H54 (cell line): ENCODE data around the gene DDX42.

ENCODE experiments used
- DNase-seq: peaks from one replicate; pipeline ENCODE4 v3.0.0; 2011; ENCODE audit warnings: low spot score, mixed read lengths; ENCODE audit not compliant: insufficient read length
- FAIRE-seq: peaks from 3 replicates; lab custom pipeline; 2011; peaks lifted over from hg19 to GRCh38; lab: Jason Lieb, UNC
- POLR2A ChIP-seq: IDR thresholded peaks from 2 replicates; pipeline ENCODE4 v1.6.1; 2011; ENCODE audit warnings: low read depth, mild to moderate bottlenecking, low read length

Gene DDX42

DNA sequence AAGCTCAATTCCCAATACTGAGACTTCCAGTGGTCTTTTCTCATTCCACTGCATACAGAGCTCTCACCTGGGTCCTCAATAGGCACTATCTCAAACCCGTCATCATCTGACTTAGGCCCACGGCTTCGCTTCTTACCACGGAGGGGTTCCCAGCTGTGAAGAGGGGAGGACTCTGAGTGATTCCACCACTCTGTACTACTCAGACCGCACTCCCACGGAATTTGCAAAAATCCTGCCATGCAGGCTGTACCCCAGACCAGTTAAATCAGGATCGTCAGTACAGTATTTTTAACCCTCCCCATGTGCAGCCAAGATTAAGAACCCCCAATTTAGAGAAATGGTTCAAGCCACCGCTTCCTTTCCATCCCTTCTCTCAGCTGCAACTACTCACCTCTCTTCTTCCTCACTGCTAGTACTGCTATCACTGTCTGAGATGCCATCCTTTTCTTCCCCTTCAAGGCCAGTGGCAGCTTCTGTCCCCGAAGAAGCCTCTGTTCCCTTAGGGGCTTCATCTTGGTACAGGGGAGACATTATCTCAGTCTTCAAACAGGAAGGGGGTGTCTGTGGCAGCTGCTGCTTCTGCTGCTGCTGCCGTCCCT, 47.1 kb downstream of the DDX42 start:
- no peak for FAIRE-seq
- DNase-seq = no peak
- no peak for TF ChIP-seq POLR2A

DNA sequence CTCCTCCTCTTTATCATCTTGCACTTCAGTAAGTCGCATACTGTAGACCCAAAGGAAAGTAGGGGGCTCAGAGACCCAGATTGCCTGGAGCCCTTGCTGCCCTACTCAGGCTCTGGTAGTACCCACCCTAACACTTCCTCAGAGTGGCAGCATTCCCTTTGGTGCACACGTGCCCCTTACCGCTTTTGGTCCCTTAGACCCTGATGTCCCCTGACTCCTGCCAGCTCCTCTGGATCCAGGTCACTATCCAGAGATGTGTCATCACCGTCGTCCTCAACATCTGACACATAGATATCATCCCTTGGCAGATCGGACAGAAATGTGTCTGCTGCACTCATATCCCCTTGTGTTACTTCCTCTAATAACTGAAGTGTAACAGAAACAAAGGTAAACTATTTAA, 47.8 kb downstream of the DDX42 start:
- DNase-seq (no peak), FAIRE-seq (no peak)
- no peak for TF ChIP-seq POLR2A

DNA sequence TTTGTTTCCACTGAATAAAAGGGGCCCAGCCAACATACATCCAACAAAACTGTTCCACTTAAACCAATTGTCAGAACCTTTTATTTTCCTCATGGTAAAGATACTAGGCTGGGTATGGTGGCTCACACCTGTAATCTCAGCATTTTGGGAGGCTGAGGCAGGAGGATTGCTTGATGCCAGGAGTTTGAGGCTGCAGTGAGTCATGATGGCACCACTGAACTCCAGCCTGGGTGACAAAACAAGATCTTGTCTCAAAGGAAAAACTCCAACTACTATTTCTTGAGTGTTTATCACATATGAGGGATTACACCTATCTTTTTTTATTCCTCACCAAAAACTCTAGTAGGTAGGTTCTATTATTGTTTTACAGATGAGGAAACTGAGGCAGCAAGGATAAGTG, 48.6 kb downstream of the DDX42 start:
- TF ChIP-seq POLR2A = no peak
- DNase-seq (no peak), FAIRE-seq (no peak)

DNA sequence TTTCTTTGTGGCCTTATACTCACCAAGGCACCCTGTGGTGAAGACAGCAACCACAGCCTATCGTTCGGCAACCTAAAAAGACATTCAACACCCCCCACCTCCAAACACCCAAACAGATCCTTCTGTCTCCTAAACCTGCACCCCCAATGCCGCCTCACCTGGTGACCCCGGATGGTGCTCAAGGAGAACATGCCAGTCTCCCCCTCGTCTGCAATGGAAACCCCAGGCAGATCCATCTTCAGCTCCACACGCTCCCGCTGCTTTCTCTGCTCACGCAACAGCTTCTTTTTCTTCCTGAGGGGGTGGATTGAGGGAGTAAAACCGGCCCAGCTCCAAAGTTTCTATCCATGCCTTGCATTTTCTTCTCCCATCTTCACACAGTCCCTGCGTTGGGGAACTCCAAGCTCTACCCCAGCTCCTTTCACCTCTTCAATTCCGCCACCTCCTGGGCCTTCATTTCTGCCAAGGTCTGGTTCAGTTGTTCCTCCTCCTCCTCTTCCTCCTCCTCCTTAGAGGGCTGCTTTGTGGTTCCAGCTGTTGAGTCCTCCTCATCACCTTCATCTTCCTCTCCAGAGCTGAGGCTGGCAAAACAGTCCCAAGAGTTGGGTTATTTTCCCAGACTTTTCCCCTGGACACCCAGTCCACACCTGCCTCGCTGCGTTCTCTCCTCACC, 49.8 kb downstream of the DDX42 start:
- FAIRE-seq = no peak
- no peak for DNase-seq
- no peak for TF ChIP-seq POLR2A

DNA sequence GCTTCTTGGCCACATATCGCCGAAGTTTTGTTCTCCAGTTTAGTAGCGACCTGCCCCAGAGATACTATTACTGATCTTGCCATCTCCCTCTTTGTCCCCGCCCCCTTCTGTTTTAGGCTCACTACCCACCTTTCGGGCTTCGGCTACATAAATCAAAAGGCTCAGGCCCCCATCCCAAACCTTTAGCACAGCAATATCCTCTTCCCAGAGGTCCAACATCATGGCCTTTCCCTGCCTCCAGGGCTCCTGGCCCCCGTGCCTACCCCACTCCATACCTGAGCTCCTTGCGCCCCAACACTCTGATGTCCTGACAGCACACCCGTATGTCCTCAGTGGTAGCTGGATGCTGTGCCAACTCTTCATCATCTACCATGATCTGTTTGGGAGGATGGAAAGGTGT, 50.4 kb downstream of the DDX42 start:
- no peak for TF ChIP-seq POLR2A
- no peak for FAIRE-seq

DNA sequence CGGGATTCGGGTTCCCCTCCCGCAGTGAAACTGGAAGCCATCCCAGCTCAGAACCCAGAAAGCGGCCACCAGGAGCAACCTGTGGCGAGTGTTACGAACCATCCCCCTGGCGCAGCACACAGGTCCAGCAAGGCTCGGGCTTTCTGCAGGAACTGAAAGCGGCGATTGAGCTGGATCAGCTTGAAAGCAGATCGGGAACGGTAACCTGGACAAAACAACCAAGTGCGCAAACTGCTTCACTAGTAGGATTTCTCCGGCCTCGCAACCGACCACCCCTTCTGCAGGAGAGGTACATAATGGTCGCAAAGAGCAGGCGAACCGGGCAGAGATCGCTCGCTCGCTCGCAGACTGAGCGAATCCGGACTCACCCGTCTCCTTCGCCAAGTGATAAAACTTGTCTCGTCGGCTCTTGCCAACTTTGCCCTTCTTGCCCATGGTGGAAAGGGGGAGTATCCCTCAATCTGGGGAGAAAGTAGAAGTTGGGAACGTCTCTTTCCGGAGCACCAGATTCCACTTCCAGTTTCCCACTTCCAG, 52.6 kb downstream of the DDX42 start:
- no peak for TF ChIP-seq POLR2A
- DNase-seq (no peak), FAIRE-seq (no peak)

More for the DNA sequence above, 50.4 kb downstream of the DDX42 start:
- no peak for DNase-seq

DNA sequence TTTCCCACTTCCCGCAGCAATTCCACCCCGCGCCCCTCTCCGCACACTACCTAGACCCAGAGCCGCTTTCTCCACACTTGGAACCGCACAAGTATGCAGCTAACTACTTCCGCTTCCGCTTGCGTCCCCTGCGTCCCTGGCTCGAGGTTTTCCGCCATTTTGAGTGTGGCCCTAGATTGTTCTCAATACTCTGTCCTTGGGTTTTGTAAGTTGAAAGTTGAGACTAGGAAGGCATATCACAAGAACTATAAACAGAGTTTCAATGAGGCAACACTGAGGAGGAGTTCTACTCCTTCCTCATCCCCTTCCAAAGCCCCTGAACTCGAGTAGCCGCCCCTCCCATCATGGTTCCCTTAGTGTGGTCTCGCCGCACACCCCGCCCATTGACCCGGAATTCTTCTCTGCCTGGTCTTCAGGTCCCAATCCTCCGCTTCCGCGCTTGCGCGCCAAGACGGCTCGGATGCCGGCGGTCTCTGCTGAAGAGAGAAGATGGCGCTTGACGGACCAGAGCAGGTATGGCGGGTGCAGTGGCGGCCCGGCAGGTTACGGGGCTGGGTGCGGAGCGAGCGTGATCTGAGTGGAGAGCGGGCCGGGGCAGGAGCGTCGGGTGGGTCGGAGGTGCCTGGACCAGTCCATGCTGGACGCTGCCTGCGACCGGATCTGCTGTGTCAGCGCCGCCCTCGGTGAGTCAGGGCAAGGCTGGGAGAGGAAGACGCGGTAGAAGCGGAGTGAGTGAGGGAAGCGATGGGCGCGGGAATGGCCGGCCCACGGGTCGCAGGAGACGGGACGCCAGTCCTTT, 53.2 kb downstream of the DDX42 start, which contains the start of the genes FTSJ3 and PSMC5:
TSS of gene FTSJ3 (minus strand) at position 662 of the 799 bp plus-strand sequence. CDS start 761 bp downstream, outside the sequence.
TSS of gene PSMC5 (plus strand) at position 430 of the 799 bp plus-strand sequence. CDS start at position 490, 60 bp downstream.
- FAIRE-seq (no peak), DNase-seq (peak; percentile 95)

DNA sequence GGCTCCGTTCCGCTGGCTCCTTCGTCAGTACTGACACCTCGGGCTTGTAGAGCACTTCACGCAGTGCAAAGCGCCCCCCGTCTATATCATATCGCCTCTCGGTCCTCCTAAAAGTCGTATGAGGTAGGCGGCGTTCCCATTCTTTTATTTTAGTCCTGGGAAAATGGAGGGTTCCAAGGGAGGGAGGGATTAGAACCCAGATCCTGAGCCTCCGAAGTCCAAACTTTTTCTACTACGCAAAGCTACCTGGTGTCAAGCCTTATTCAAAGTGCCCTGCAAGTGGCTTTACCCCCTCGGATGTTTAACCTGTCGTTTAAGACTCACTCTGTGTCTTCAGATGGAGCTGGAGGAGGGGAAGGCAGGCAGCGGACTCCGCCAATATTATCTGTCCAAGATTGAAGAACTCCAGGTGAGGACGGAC, 53.8 kb downstream of the DDX42 start:
- TF ChIP-seq POLR2A = no peak
- FAIRE-seq = no peak
- DNase-seq = no peak

More for the DNA sequence above, 53.2 kb downstream of the DDX42 start, which contains the start of the genes FTSJ3 and PSMC5:
- peak; percentile 93 for TF ChIP-seq POLR2A

DNA sequence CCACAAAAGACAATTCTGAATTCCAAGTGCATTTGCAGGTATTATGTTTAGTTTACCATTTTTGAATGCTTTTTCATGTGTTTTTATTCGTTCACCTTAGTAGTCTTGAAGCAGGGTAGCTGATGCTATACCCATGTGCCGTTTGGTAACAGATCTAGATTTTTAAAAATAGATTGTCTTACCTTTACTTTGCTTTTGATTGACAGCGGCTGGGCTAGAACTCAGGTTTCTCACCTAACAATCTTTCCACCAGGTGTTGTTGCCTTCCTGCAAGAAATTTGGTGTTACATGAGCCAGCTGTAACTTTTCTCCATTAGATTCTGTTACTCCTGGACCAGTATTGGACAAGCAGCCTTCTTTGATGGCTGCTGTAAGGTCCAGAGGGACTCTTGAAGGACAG, 55.0 kb downstream of the DDX42 start:
- no peak for DNase-seq
- FAIRE-seq = no peak
- no peak for TF ChIP-seq POLR2A

DNA sequence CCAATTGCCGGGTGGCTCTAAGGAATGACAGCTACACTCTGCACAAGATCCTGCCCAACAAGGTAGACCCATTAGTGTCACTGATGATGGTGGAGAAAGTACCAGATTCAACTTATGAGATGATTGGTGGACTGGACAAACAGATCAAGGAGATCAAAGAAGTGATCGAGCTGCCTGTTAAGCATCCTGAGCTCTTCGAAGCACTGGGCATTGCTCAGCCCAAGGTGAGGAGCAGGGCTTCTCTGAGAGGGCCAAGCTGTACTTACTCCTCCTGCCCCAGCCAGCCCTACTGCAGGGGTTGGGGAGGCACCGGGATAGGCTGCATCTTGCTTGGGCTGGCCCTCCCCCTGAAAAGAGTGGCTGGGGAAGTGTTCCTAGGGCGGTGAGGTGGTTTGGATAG, 56.3 kb downstream of the DDX42 start:
- FAIRE-seq (no peak), DNase-seq (no peak)
- TF ChIP-seq POLR2A = no peak

DNA sequence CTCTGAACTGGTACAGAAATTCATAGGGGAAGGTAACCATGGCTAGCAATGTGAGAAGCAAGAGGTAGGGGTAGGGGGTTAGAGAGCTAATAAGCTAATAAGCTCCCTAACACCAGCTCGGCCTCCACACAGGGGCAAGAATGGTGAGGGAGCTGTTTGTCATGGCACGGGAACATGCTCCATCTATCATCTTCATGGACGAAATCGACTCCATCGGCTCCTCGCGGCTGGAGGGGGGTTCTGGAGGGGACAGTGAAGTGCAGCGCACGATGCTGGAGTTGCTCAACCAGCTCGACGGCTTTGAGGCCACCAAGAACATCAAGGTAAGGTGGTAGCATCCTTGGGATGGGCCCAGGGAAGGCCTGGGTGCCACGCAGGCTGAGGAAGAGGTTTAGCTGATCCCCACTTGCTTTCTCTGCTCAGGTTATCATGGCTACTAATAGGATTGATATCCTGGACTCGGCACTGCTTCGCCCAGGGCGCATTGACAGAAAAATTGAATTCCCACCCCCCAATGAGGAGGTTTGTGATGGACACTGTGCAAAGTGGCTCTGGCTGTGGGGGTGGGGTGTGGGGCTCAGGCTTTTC, 57.0 kb downstream of the DDX42 start:
- no peak for FAIRE-seq
- no peak for DNase-seq
- TF ChIP-seq POLR2A = no peak

DNA sequence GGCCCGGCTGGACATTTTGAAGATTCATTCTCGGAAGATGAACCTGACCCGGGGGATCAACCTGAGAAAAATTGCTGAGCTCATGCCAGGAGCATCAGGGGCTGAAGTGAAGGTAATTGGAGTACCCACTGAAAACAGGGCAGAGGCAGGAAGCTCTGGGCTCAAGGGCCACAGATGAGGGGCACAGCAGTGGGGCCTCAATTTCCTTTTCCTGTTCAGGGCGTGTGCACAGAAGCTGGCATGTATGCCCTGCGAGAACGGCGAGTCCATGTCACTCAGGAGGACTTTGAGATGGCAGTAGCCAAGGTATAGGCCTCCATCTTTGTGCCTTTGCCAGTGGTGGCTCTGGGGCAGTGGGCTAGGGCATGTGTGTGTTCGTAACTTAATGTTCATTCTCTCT, 57.5 kb downstream of the DDX42 start:
- no peak for DNase-seq
- FAIRE-seq = no peak
- TF ChIP-seq POLR2A = no peak

DNA sequence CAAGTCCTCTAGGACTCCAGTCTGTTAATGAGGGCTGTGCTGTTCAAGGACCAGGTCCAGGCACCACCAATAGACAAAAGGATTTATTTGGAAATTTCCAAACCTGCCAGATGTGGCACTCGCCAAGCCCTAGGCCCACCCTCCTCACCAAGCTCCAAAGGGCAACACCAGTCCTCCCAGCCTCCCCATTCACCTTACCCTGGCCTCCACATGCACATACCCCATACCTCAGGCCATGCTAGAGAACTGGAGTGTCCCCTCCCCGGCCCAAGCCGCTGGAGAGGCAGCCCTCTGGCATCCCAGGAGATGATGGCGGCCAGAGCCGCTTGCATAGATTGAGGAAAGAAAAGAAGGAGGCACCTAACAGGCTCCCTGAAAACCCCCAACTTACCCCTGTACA, 58.0 kb downstream of the DDX42 start:
- no peak for FAIRE-seq
- no peak for TF ChIP-seq POLR2A
- no peak for DNase-seq

DNA sequence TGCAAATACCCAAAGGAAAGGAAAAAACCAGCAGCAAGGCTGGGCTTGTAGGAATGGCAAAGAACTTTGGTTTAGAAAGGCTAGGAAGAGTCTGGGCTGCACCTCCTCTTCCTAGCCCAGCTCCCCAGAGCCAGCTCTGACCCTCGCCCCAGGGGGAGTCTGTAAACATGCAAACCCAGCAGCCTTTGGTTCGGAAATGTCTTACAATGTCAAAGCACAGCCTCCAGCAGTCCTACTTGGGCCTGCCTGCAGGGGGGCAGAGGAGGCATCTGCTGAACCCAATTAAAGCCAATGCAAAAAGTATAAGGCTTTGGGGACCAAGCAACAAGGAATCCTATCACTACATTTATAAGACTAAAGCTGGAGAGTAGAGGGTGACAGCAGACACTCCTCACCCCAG, 58.5 kb downstream of the DDX42 start:
- no peak for TF ChIP-seq POLR2A
- FAIRE-seq = no peak
- no peak for DNase-seq
